ENCODE measurements around the gene FOXN4.

The FOXN4 gene

GRCh38 chr12:109304485-109304884 is 4.6 kb downstream of the FOXN4 start:
- DNase-seq, result no peak

DNA sequence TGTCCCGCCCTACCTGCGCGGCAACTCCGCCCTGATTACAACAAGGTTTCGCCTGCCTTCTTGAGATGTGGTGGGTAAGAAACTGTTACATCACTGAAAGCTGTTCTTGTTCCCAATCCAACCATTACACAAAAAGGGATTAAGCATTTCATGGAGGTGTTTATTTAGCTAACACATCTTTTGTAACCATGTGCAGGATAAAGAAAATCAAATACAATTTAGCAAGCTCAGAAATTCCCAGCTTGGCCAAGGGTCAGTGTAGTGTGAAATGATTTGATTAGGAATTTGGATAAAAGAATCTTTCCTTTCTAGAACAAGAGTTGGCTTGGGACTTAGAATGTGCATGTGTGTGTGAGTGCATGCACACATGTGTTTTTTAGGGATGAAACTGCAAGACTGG is 6.3 kb downstream of the FOXN4 start:
- DNase-seq, result no peak

- no peak for DNase-seq
These were observed 6.7 kb downstream of the FOXN4 start for GRCh38 chr12:109302358-109302757.

GRCh38 chr12:109301643-109302168 is 7.4 kb downstream of the FOXN4 start:
- DNase-seq, result no peak

DNA sequence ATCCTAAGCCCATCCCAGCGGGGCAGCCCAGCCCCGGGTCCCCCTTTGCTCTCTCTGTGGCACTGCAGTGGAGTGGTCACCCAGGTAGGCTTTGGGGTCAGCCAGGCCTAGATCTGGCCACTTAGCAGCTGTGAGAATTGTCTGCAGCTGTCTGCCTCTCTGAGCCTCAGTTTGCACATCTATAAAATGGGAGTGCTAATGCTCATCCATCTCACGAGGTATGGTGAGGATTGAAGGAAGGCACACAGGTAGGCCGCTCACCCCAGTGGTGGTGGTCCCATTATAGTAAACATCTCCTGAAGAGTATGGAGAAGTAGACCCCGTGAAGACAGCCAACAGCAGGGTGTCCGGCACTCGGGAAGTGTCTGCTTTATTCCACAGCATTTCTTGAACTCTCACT is 9.2 kb downstream of the FOXN4 start:
- no peak for DNase-seq

DNA sequence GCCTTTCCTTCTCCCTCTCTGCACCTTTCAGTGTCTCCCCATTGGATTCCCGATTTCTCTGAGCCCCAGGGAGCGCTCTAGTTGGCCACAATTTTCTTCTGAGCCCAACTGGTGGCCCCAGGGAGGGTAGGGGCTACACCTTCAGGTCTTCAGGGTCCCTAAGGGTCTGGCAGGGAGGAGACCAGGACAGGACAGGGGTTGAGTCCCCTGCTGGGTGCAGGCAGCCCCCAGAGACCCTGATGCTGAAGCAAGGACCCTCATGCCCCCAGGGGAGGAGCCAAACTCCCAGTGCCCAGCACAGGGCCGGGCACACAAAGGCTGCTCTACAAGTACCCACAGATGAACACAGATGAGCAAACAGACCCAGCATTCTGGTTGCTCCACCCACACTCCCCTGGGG is 12.7 kb downstream of the FOXN4 start:
- no peak for DNase-seq

DNA sequence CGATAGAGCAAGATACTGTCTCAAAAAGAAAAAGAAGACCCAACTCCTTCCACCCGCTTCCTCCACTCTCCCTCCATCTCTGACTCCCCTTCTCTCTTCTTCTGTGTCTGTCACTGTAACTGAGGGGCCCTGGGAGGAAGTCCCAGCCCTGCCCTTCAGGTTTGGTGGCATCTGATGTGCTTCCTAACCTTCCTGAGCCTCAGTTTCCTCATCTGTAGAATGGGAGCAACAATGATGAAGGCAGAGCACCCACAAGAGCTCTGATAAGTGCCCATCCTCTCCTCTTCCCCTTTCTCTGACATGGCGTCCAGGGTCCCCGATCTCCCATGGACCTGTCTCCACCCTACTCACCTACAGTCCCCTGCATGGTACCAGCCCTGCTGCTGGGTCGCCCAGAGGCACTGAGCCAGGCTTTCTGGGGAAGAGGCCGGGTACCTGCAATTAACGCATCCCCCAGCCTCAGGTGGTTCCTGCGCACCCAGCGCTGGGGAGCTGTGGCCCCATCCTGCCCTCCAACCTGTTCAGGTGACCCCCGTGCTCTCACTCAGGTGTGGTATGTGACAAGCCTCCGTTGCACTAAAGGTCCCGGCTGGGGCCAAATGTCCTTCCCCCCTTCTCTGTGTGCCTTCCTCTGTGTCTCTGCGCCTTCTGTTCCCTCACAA is 13.2 kb downstream of the FOXN4 start:
- DNase-seq, result no peak

- DNase-seq, result no peak
These were observed 14.7 kb downstream of the FOXN4 start for GRCh38 chr12:109294286-109294796.

GRCh38 chr12:109293106-109293505 is 16.0 kb downstream of the FOXN4 start:
- no peak for DNase-seq

DNA sequence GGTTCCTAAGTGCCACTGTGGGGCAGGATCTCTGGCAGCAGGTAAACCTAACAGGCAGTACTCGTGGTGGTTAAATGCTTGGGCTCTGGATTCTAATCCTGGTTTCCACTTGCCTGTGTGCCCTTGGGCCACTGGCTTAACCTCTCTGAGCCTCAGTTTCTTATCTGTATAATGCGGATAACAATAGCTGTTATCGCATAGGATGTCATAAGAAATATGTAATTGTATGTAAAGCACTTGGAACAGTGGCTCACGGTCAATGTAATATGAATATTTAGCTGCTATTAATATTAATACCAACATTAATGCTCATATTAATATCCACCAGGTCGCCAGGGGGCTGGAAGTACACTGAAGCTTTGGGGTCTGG is 16.8 kb downstream of the FOXN4 start:
- DNase-seq, result no peak

- peak; percentile 10 to 99 (median 70) for DNase-seq
These were observed 17.4 kb downstream of the FOXN4 start for GRCh38 chr12:109291521-109292341.

GRCh38 chr12:109291117-109291516 is 18.0 kb downstream of the FOXN4 start:
- no peak for DNase-seq

DNA sequence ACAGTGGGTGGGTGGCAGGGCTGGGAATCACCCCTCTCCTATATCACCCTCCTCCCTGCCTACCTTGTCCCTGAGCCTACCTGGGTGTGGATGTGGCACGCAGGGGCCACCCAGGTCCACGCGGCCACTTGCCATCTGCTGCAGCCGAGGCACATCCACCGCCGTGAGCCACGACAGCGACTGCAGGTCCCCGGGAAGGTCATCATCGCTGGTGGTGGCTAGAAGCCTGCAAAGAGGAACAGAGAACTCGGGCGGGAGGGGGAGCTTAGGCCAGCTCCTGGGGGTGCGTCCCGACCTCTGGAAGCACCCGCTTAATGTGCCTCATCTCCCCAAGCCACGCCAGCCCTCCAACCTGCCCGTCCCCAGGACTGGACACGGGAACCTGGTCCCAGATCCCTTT is 19.0 kb downstream of the FOXN4 start:
- DNase-seq, result no peak

DNA sequence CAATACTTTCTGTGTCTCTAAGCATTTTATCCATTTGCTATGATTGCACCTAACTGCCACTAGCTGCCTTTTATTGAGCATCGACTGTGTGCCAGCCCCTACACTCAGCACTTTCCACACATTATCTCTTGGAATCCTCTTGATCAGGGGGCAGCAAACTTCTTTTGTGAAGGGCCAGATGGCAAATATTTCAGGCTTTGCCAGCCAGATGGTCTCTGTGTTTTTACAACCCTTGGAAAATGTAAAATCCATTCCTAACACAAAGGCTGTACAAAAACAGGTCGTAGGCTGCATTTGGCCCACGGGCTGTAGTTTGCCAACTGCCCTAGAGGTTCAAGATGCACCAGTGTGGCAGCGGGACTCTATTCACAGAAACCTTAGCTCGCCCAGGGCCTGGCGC is 19.5 kb downstream of the FOXN4 start:
- no peak for DNase-seq

DNA sequence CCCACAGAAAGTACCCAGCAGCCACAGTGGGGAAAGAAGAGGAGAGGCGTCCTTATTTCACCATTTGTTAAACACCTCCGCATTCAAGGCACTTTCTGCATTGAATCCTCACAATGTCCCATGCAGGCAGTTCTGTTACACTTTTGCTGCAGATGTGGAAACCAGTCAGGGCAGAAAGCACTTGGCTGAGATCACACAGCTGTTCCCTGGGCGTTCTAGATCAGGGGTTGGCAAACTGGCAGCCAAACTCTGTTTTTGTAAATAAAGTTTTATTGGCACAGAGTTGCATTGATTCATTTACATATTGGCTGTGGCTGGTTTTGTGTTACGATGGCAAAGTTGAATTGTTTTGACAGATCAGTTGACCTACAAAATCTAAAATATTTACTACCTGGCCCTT is 20.1 kb downstream of the FOXN4 start:
- DNase-seq, result no peak

DNA sequence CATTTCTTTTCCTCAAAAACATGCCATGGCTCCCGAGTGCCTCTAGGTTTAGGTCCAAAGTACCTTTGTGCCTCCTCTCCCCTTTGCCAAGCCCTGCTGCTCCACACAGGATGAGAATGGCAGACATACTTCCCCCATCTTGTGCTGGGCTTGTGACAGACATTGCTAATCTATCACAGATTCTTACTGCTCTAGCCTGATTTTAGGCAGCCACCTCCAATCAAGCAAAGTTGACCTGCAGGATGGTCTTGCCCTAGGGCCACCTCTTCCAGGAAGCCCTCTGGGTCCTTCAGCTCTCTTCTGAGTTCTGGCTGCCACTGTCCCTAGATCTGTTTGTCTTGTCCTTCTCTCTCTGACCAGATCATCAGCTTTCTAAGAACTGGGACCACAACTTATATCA is 20.5 kb downstream of the FOXN4 start:
- DNase-seq, result no peak

- no peak for DNase-seq
These were observed 21.1 kb downstream of the FOXN4 start for GRCh38 chr12:109287811-109288469.

DNA sequence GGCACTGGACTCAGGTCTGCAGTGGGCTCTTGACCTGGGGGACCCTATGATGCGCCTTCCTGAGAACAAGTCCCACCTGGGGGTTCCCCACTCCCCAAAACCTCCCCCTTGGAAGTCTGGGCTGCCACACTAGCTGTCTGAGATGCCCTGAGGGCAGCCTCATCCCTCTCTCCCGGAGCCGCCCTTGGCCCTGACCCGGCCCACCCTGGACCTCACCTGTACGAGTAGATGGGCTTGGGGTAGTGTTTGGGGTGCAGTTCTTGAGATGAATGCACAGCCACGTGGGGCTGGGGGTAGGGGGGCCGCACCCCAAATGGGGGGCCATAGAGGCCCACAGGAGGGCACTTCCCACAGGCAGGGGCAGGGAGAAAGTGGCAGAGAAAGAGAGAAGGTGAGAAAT is 21.9 kb downstream of the FOXN4 start:
- DNase-seq, result no peak

DNA sequence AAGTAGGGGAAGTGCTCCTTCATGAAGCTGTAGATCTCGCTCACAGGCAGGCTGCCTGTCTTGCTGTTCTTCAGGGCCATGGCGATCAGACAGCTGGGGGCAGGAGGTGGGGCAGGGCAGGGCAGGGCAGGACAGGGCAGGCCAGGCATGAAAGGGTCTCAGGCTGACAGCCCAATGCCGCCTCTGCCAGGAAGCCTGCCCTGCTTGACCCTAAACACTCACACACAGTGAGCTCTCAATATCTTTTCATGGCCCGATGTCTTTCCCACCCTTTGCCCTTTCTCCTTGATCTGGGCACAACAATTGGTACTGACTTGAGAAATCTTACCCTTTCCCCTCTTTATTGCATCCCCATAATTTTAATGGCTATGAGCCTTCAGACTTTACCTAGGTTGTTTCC is 22.4 kb downstream of the FOXN4 start:
- no peak for DNase-seq

- no peak for DNase-seq
These were observed 22.8 kb downstream of the FOXN4 start for GRCh38 chr12:109286252-109286651.

DNA sequence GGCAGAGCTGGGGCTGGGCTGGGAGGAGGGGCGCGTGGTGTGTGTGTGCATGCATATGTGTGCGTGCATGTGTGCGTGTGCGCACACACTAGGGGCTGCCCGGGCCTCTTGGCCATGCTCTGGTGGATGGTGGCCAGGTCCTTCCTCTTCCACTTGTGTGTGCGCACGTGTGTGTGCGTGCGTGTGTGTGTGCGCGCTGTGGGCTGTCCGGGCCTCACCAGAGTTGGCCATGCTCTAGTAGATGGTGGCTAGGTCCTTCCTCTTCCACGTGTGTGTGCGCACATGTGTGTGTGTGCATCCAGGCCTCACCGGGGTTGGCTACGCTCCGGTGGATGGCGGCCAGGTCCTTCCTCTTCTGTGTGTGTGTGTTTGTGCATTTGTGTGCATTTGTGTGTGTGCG is 24.7 kb downstream of the FOXN4 start:
- no peak for DNase-seq

DNA sequence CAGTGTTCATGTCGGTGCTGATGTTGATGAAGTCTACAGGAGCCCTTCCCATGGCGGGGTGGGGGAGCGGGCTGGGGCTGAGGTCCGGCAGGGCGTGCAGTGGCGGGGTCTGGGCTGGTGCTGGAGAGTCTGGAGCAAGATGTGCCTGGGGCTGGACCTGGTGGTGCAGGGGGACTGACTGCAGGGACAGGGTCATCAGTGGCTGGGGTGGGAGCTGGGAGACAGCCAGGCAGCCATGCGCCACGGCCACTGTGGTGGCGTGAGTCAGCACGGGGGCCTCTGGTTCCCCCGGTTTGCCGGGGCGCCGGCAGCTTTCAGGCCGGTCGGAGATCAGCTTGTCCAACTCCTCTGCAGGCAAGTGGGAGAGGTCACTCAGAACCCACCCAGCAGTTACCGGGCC is 27.6 kb downstream of the FOXN4 start:
- no peak for DNase-seq

DNA sequence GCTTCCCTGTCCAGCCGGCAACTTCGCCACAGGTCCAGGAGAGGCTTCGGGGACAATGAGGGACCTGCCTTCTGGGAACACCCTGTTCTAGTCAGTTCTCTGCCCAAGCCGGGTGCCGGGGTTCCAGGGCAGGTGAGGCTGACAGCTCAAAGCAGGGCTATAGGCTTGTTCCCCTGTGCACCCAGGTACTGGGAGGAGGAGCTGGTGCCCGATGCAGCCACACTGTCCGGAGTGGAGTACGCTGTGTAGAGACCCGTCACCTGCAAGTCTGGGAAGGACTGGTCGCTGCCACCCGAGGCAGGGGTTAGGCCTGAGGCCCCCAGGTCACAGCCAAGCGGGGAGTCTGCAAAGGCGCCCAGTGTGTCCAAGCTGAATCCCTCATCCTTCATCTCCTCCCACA is 29.6 kb downstream of the FOXN4 start:
- DNase-seq, result no peak

Data from C1 segment of cervical spinal cord (tissue), 14 donors.